ENCODE data around the gene PSME3IP1. TPM values are rescaled to one million over a fixed set of nuclear protein-coding genes. Genes with fewer than 3 reads are reported as not detected.
"Not testable (repeated sequence)": the region's sequence is repeated elsewhere in the genome, so short reads cannot be mapped to it uniquely, and the experiment has no call there.

The PSME3IP1 gene
- polyA plus RNA-seq, 3 donors from 2014 or later: 79.0 to 91.7 (median 88.9) TPM

DNA sequence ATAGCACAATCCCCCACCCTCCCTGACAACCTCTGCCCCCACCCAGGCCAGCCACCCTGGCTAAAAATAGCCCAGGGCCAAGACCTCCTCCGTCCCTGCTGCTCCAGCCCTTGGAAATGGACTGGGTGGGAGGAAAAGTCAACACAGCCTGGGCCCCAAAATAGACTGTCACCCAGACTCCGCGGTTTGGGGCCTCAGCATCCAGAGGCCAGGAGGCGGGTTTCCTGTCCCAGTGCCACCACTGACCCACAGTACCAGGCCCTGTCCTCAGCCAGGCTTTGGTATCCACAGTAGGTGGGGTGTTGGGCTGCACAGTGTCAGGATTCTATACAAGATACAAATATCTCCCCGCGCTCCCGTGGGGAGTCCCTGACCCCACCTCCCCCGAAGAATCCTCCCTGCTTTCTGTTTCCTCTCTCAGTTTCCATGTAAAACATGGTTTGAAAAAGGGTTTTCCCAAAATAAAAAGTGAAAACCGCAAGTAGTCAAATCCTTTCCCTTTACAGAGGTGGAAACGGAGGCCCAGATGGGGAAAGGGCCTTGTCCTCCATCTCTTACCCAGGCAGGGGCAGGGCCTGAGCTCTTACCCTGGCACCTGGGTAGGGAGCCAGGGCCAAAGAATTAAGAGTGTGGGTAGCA lies 73.3 kb downstream of the PSME3IP1 start:
- H3K36me3 Mint-ChIP-seq: no peaks in the 10 kb centered on the region
- peaks cover 0 to 4% (median 0%) of the 10 kb centered on the region in 3 donors for H3K27me3 Mint-ChIP-seq (ENCODE audit: low read depth in 3 of 3)
- H3K4me1 Mint-ChIP-seq: no peaks in the 10 kb centered on the region
- H3K9me3 Mint-ChIP-seq: no peaks in the 10 kb centered on the region
- H3K27ac Mint-ChIP-seq: no peak overlapping the region
- H3K4me3 Mint-ChIP-seq: no peak overlapping the region
- no peak for DNase-seq

DNA sequence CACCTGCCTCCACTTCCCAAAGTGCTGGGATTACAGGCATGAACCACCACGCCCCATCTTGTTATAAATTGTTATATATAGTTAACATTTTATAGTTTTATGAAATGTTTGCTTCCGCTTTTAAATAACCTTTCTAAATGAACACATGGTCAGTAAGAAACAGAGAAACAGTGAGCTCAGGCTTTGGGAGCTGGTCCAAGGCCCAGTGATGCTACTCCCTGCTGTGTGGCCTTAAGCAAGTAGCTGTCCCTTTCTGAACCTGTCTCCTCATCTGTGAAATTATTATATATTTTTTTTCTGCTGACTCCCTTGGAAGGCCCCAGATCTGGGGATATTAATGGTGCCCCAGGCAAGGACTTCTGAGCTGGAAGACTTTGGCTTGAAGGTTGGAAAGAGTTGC lies 74.4 kb downstream of the PSME3IP1 start:
- Mint-ChIP-seq H3K27ac (no peak overlapping the region), H3K4me3 (no peak overlapping the region), H3K27me3 (ENCODE audit: low read depth in 3 of 3) (peaks cover 0 to 4% (median 0%) of the 10 kb centered on the region in 3 donors), H3K4me1 (peaks cover 0 to under 1% of the 10 kb centered on the region in 2 donors), H3K9me3 (no peaks in the 10 kb centered on the region), H3K36me3 (no peaks in the 10 kb centered on the region)
- no peak for DNase-seq

DNA sequence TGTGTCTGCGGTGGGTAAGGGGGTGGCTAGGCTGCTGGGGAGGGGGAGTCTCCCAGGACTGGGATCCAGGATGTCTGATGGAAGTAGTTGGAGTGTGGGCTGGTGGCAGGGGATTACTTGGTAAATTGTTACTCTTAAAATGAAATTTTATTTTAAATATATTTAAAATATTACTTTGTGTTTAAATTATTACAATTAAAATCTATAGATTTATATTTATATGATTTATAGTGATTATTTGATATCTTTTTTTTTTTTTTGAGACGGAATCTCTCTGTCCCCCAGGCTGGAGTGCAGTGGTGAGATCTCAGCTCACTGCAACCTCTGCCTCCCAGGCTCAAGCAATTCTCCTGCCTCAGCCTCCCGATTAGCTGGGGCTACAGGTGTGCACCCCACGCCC lies 74.9 kb downstream of the PSME3IP1 start:
- Mint-ChIP-seq H3K4me1 (peaks cover 0 to 3% of the 10 kb centered on the region in 2 donors), H3K27ac (no peak overlapping the region), H3K36me3 (no peaks in the 10 kb centered on the region), H3K27me3 (ENCODE audit: low read depth in 3 of 3) (peaks cover 0 to 2% (median 0%) of the 10 kb centered on the region in 3 donors), H3K9me3 (no peaks in the 10 kb centered on the region), H3K4me3 (no peak overlapping the region)
- no peak for DNase-seq

GRCh38 chr16:57109259-57110105 lies 76.4 kb downstream of the PSME3IP1 start:
- not testable (repeated sequence) for H3K27ac Mint-ChIP-seq; DNase-seq; H3K9me3 Mint-ChIP-seq; H3K36me3 Mint-ChIP-seq; H3K4me1 Mint-ChIP-seq; H3K27me3 Mint-ChIP-seq (ENCODE audit: low read depth in 3 of 3); H3K4me3 Mint-ChIP-seq

GRCh38 chr16:57108432-57108831 lies 77.4 kb downstream of the PSME3IP1 start:
- Mint-ChIP-seq H3K36me3 (no peaks in the 10 kb centered on the region), H3K9me3 (no peaks in the 10 kb centered on the region), H3K4me3 (no peak overlapping the region), H3K27ac (no peak overlapping the region), H3K27me3 (ENCODE audit: low read depth in 3 of 3) (peaks cover 0 to 5% (median 0%) of the 10 kb centered on the region in 3 donors), H3K4me1 (peaks cover 10 to 12% of the 10 kb centered on the region in 2 donors)
- DNase-seq: no peak

DNA sequence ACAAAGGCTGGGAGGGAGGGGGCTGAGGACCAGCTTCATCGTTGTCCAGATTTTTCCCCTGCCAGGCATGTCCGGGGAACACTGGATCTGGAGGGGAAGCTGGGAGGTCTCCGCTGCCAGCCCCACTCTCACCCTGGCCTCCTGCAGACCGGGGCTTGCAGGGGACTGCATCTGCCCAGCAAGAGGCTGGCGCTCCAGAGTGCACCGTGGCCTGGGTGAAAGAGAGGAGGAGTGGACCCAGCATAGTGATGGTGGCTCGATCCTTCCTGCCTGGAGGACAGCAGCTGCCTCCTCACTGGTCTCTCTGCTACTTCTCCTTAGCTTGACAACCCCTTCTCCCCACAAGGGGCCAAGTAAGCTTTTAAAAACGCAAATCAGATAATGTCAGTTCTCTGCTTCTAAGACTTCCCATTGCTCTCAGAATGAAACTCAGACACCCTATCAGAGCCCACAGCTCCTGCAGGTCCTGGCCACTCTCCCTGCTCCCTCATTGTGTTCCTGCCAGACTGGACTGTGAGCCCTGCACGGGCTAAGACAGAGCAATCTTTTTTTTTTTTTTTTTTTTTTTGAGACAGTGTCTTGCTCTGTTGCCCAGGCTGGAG lies 78.4 kb downstream of the PSME3IP1 start:
- Mint-ChIP-seq H3K9me3 (no peaks in the 10 kb centered on the region), H3K27ac (peak overlapping the region in 1 of 6 donors; percentile 31), H3K27me3 (ENCODE audit: low read depth in 3 of 3) (peaks cover 0 to 5% (median 2%) of the 10 kb centered on the region in 3 donors), H3K36me3 (no peaks in the 10 kb centered on the region), H3K4me1 (peaks cover 10 to 12% of the 10 kb centered on the region in 2 donors), H3K4me3 (no peak overlapping the region)
- no peak for DNase-seq

GRCh38 chr16:57106767-57107166 lies 79.1 kb downstream of the PSME3IP1 start:
- DNase-seq: no peak
- no peak overlapping the region for H3K4me3 Mint-ChIP-seq
- H3K27ac Mint-ChIP-seq: no peak overlapping the region
- H3K36me3 Mint-ChIP-seq: no peaks in the 10 kb centered on the region
- no peaks in the 10 kb centered on the region for H3K9me3 Mint-ChIP-seq
- peaks cover 0 to 5% (median 2%) of the 10 kb centered on the region in 3 donors for H3K27me3 Mint-ChIP-seq (ENCODE audit: low read depth in 3 of 3)
- H3K4me1 Mint-ChIP-seq: peaks cover 10 to 12% of the 10 kb centered on the region in 2 donors

- no peak overlapping the region for H3K4me3 Mint-ChIP-seq
- H3K9me3 Mint-ChIP-seq: no peaks in the 10 kb centered on the region
- peaks cover 10 to 12% of the 10 kb centered on the region in 2 donors for H3K4me1 Mint-ChIP-seq
- H3K27ac Mint-ChIP-seq: peak overlapping the region in 1 of 6 donors; percentile 34
- no peak for DNase-seq
- H3K36me3 Mint-ChIP-seq: no peaks in the 10 kb centered on the region
- H3K27me3 Mint-ChIP-seq (ENCODE audit: low read depth in 3 of 3): peaks cover 0 to 5% (median 2%) of the 10 kb centered on the region in 3 donors
Observed at GRCh38 chr16:57105184-57105583, 80.7 kb downstream of the PSME3IP1 start.

DNA sequence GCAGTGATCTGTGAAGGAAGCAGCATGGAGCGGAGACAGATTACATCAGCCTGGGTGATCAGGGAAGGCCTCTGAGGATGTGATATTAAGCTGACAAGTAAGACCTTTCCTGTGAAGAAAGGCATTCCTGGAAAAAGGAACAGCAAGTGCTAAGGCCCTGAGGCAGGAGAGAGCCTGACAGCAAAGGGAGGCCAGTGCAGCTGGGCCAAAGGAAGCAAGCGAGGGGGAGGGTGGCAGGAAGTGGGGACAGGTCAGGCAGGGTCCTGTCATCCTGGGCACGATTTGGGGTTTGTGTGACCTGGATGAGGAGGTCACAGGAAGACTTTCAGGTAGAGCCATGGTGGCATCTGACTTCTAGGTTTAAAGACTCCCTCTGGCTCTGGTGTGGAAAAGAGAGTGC lies 81.1 kb downstream of the PSME3IP1 start:
- H3K4me1 Mint-ChIP-seq: peaks cover 10 to 12% of the 10 kb centered on the region in 2 donors
- H3K36me3 Mint-ChIP-seq: no peaks in the 10 kb centered on the region
- peak overlapping the region in 1 of 5 donors; percentile 28 for H3K4me3 Mint-ChIP-seq
- H3K27ac Mint-ChIP-seq: peak overlapping the region in 2 of 6 donors; percentile 34 to 69
- peaks cover 0 to 3% (median 2%) of the 10 kb centered on the region in 3 donors for H3K27me3 Mint-ChIP-seq (ENCODE audit: low read depth in 3 of 3)
- DNase-seq: no peak
- H3K9me3 Mint-ChIP-seq: no peaks in the 10 kb centered on the region

GRCh38 chr16:57102888-57103851 lies 82.7 kb downstream of the PSME3IP1 start:
- Mint-ChIP-seq H3K9me3 (no peaks in the 10 kb centered on the region), H3K4me3 (no peak overlapping the region), H3K27me3 (ENCODE audit: low read depth in 3 of 3) (peaks cover 0 to 3% (median 2%) of the 10 kb centered on the region in 3 donors), H3K4me1 (peaks cover 10 to 12% of the 10 kb centered on the region in 2 donors), H3K27ac (peak overlapping the region in 1 of 6 donors; percentile 35), H3K36me3 (no peaks in the 10 kb centered on the region)
- DNase-seq: no peak

Measured in immature natural killer cell (primary cell).